Muscle of arm (tissue), 12 donors: ENCODE measurements around the gene UBXN11. TPM values are rescaled to one million over a fixed set of nuclear protein-coding genes. Genes with fewer than 3 reads are reported as not detected.
"Not testable (repeated sequence)": the region's sequence is repeated elsewhere in the genome, so short reads cannot be mapped to it uniquely, and the experiment has no call there.

Experiments
- DNase-seq: peaks from one replicate; pipeline ENCODE4 v3.0.0-alpha.2; 2013
- polyA plus RNA-seq, 12 donors: library from polyadenylated mRNA; unstranded; fragments of 120-200 nt; gene quantifications; one replicate each; pipeline ENCODE4 v1.2.1, GENCODE V29; 2013; ENCODE audit not compliant: insufficient read length in 12 of 12

Gene UBXN11
- polyA plus RNA-seq, 12 donors: 5.3 to 20.5 (median 7.6) TPM; not detected in 1

- no peak for DNase-seq
These were observed 30.7 kb upstream of the UBXN11 start for GRCh38 chr1:26337206-26337535.

GRCh38 chr1:26336477-26337205 lies 30.2 kb upstream of the UBXN11 start:
- DNase-seq: no peak

DNA sequence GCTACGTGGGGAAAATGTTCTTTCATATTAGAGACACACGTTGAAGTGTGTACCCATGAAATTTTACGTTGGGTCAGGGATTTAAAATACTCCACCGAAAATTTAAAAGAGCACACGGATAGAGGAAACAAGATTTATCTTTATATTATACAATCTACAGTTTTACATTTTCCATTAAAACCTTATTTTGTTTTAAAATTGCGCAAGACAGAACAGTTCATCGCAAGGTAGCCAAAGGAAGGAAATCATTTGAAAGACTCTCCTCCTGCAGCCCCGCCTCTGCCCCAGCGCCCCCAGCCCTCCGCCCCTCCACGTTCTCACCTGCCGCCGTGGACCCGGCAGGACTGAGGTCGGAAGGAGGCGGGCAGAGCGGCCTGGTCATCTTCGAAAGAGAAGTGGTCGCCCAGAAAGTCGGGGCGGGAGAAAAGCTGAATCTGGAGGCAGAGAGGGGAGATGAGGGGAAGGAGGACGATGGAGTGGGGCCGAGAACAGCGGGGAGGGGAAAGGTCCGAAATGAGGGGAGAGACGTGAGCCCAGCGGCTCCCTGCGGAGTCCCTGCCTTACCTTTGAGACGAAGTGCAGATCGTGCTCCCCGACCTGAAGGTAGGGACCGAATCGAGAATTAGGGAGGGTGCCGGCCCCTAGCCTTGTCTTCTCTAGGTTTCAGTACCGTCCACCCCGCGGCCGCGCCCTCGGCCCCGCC lies 29.5 kb upstream of the UBXN11 start:
- DNase-seq: no peak

DNA sequence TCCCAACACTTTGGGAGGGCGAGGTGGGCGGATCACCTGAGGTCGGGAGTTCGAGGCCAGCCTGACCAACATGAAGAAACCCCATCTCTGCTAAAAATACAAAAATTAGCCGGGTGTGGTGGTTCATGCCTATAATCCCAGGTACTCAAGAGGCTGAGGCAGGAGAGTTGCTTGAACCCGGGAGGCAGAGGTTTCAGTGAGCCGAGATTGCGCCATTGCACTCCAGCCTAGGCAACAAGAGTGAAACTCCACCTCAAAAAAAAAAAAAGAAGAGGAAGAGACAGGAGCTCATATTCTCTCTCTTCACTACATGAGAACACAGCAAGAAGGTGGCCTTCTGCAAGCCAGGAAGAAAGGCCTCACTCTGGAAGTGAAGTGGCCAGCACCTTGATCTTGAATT lies 26.9 kb upstream of the UBXN11 start:
- DNase-seq: not testable (repeated sequence)

GRCh38 chr1:26330276-26330675 lies 23.8 kb upstream of the UBXN11 start:
- no peak for DNase-seq

GRCh38 chr1:26329380-26329779 lies 22.9 kb upstream of the UBXN11 start:
- DNase-seq: not testable (repeated sequence)

- no peak for DNase-seq
These were observed 22.2 kb upstream of the UBXN11 start for GRCh38 chr1:26328597-26328996.

- no peak for DNase-seq
These were observed 21.5 kb upstream of the UBXN11 start for GRCh38 chr1:26327956-26328362.

GRCh38 chr1:26324550-26324949 lies 18.1 kb upstream of the UBXN11 start:
- no peak for DNase-seq

DNA sequence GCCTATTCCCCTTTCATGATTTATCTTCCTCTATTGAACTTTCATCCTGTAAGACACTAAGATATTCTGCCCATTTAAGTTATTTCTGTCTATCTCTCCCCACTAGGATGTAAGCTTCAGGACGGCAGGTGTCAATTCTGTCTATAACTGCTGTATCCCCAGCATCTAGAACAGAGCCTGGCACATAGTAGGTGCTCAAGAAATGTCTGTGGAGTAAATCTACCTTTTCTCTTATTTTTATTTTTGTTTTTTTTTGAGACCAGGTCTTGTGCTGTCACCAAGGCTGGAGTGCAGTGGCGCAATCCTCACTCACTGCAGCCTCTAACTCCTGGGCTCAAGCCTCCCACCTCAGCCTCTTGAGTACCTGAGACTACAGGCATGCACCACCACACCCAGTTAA lies 16.9 kb upstream of the UBXN11 start:
- no peak for DNase-seq

GRCh38 chr1:26322042-26322331 lies 15.6 kb upstream of the UBXN11 start:
- DNase-seq: no peak

GRCh38 chr1:26321315-26322041 lies 15.0 kb upstream of the UBXN11 start:
- peak; percentile 90 for DNase-seq

- no peak for DNase-seq
These were observed 14.5 kb upstream of the UBXN11 start for GRCh38 chr1:26320896-26321295.

- no peak for DNase-seq
These were observed 12.1 kb upstream of the UBXN11 start for GRCh38 chr1:26318338-26319064.

DNA sequence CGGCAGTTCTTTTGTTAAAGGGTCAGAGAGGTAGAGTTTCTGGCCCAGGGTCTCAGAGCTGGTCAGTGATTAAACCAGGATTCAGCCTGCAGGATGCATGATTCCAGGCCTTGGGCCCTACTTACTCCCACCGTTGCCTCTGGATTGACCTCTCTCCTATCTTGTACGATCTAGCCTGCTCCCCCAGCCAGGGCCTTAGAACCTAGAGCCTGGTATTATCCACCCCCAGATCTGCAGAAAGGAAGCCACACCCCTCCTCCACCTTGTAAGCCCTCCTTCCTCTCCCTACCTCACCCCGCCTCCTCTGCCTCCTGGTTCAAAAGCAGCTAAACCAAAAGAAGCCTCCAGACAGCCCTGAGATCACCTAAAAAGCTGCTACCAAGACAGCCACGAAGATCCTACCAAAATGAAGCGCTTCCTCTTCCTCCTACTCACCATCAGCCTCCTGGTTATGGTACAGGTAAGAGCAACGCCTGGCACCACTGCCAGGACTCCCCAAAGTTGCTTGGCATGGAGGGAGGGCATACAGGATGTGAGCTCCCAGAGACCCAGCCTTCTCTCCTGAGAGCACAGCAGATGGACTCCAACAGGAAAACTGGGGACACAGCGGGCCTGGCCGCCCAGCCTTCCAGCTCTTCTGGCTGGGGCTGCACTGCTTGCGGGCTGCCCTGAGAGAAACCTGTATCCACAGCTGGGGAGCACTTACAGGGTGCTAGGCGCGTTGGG lies 11.3 kb upstream of the UBXN11 start, which contains the start of gene CD52:
Gene CD52, plus strand, starts transcription at position 347 of the 726 bp plus-strand sequence. Its CDS starts 60 bp downstream, at position 407.
- no peak for DNase-seq

GRCh38 chr1:26317146-26317545 lies 10.7 kb upstream of the UBXN11 start:
- DNase-seq: no peak

DNA sequence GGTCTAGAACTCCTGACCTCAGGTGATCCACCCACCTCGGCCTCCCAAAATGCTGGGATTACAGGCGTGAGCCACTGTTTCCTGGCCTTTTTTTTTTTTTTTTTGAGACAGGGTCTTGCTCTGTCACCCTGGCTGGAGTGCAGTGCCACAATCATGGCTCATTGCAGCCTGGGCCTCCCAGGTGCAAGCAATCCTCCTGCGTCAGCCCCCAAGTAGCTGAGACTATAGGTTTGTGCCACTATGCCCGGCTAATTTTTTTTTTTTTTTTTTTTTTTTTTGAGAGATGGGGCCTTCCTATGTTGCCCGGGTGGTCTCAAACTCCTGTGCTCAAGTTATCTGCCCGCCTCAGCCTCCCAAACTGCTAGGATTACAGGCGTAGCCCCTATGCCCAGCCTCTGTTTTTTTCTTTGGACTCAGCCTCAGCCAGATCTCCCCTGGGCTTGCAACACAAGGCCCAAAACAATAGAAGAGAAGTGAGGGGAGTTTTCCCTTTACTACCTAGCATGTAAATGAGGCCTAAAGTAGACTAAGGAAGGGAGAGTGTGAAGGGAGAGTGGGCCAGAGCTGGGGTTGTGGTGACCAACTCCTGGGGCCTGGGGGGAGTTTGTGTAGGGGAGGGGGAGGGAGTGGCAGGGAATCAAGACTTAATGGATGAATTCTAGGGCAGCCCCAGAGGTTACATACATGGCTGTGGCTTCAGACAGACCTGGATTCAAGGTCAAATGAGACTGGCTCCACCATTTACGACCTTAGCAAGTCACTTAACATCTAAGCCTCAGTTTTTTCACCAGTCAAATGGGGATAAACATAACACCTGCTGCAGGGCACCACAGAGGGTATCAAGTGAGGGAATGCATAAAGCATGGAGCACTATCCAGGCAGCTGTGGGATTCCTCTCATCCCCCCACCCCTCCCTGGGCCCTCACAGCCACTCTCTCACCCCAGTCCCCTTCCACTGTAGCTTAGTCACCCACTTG lies 9.7 kb upstream of the UBXN11 start:
- DNase-seq: no peak

- no peak for DNase-seq
These were observed 8.1 kb upstream of the UBXN11 start for GRCh38 chr1:26314501-26314900.

- not testable (repeated sequence) for DNase-seq
These were observed 1.8 kb upstream of the UBXN11 start for GRCh38 chr1:26307966-26308899.
